H54 (cell line): Measurements from ENCODE around the gene GOLM1.

Experiments used
- DNase-seq: peaks from one replicate; pipeline ENCODE4 v3.0.0; 2011; ENCODE audit warnings: low spot score, mixed read lengths; ENCODE audit not compliant: insufficient read length
- FAIRE-seq: peaks from 3 replicates; lab custom pipeline; 2011; peaks lifted over from hg19 to GRCh38; lab: Jason Lieb, UNC
- POLR2A ChIP-seq: IDR thresholded peaks from 2 replicates; pipeline ENCODE4 v1.6.1; 2011; ENCODE audit warnings: low read depth, mild to moderate bottlenecking, low read length

GOLM1 gene

GRCh38 chr9:86112057-86112456 is 12.7 kb upstream of the GOLM1 start:
- no peak for DNase-seq
- TF ChIP-seq POLR2A = no peak

GRCh38 chr9:86102626-86103025 is 3.3 kb upstream of the GOLM1 start:
- FAIRE-seq = no peak
- TF ChIP-seq POLR2A = no peak

More at GRCh38 chr9:86112057-86112456, 12.7 kb upstream of the GOLM1 start:
- no peak for FAIRE-seq

GRCh38 chr9:86099701-86100364 is 475 bp upstream of the GOLM1 start:
- FAIRE-seq (no peak), DNase-seq (no peak)
- TF ChIP-seq POLR2A = no peak

More at GRCh38 chr9:86102626-86103025, 3.3 kb upstream of the GOLM1 start:
- DNase-seq = no peak

GRCh38 chr9:86097510-86098224 is 1.7 kb downstream of the GOLM1 start:
- peak; percentile 30 for FAIRE-seq
- DNase-seq = no peak
- no peak for TF ChIP-seq POLR2A

- DNase-seq = no peak
- FAIRE-seq = peak; percentile 38
- TF ChIP-seq POLR2A = no peak
Observed at GRCh38 chr9:86096386-86096785, 3.0 kb downstream of the GOLM1 start.

- TF ChIP-seq POLR2A = no peak
- FAIRE-seq (no peak), DNase-seq (no peak)
Observed at GRCh38 chr9:86093788-86094555, 5.4 kb downstream of the GOLM1 start.

GRCh38 chr9:86091477-86091876 is 7.9 kb downstream of the GOLM1 start:
- TF ChIP-seq POLR2A = no peak
- FAIRE-seq = no peak
- no peak for DNase-seq

- TF ChIP-seq POLR2A = no peak
Observed at GRCh38 chr9:86082870-86083269, 16.5 kb downstream of the GOLM1 start.

GRCh38 chr9:86079865-86080469 is 19.4 kb downstream of the GOLM1 start:
- FAIRE-seq (peak; percentile 84), DNase-seq (no peak)
- no peak for TF ChIP-seq POLR2A

More at GRCh38 chr9:86082870-86083269, 16.5 kb downstream of the GOLM1 start:
- DNase-seq = no peak
- FAIRE-seq = no peak

- no peak for TF ChIP-seq POLR2A
- no peak for DNase-seq
- FAIRE-seq = no peak
Observed at GRCh38 chr9:86079421-86079831, 19.9 kb downstream of the GOLM1 start.

- no peak for DNase-seq
- FAIRE-seq = no peak
- TF ChIP-seq POLR2A = no peak
Observed at GRCh38 chr9:86078731-86079130, 20.6 kb downstream of the GOLM1 start.

GRCh38 chr9:86077276-86077675 is 22.1 kb downstream of the GOLM1 start:
- TF ChIP-seq POLR2A = no peak
- FAIRE-seq (no peak), DNase-seq (no peak)
